Measurements from ENCODE around the gene PFKFB1. TPM values are rescaled to one million over a fixed set of nuclear protein-coding genes. Genes with fewer than 3 reads are reported as not detected.
A peak's percentile ranks its signal among the peaks of the same experiment; 100 is the strongest.

Gene PFKFB1
- total and polyA plus RNA-seq, 9 of the 15 experiments (the other 6 are each of a cell fraction or from before 2014, with no cell fraction given) = 0.07 to 0.24 (median 0.15) TPM; not detected in 2

- TF ChIP-seq ARID4B (CRISPR knock-in tag; IDR thresholded peaks at IDR 0.05) (peak; percentile 63), POLR2H (tag; IDR thresholded peaks at IDR 0.05; ENCODE audit: low read depth) (peak; percentile 75), ELF2 (CRISPR knock-in tag; IDR thresholded peaks at IDR 0.05) (0 out of 2 replicates have a peak, but pooled peaks have one; percentile 40), ELF1 (tag; IDR thresholded peaks at IDR 0.05) (peak; percentile 84), SPI1 (IDR thresholded peaks at IDR 0.05; ENCODE audit: borderline replicate concordance, low read depth, low read length) (peak; percentile 65; the same call in 1 of the 2 replicates), PHF8 (IDR thresholded peaks at IDR 0.05; ENCODE audit: borderline replicate concordance, low read length) (peak; percentile 72; the same call in 1 of the 2 replicates), EZH2 (IDR thresholded peaks at IDR 0.05; ENCODE audit: borderline replicate concordance, low read depth, low read length) (no peak), RFX1 (IDR thresholded peaks at IDR 0.05) (peak; percentile 40; the same call in 1 of the 2 replicates), TSHZ1 (CRISPR knock-in tag; IDR thresholded peaks at IDR 0.05) (no peak), EP400 (IDR thresholded peaks at IDR 0.05) (peak; percentile 57), ZNF174 (CRISPR knock-in tag; IDR thresholded peaks at IDR 0.05) (no peak), CBFA2T3 (IDR thresholded peaks at IDR 0.05) (no peak)
- TF ChIP-seq, protein P1, sequence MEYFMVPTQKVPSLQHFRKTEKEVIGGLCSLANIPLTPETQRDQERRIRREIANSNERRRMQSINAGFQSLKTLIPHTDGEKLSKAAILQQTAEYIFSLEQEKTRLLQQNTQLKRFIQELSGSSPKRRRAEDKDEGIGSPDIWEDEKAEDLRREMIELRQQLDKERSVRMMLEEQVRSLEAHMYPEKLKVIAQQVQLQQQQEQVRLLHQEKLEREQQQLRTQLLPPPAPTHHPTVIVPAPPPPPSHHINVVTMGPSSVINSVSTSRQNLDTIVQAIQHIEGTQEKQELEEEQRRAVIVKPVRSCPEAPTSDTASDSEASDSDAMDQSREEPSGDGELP (CRISPR knock-in tag; IDR thresholded peaks at IDR 0.05; ENCODE audit: borderline replicate concordance) = peak; percentile 91
Measured at GRCh38 chrX:54999717-55000598, 6.0 kb upstream of the PFKFB1 start, which contains the start of gene APEX2 (continued).

Data from K562 (cell line).